Suprapubic skin (tissue), 4 donors: ENCODE measurements around the gene DCAKD. TPM values are rescaled to one million over a fixed set of nuclear protein-coding genes. Genes with fewer than 3 reads are reported as not detected.

Source experiments
- DNase-seq, 2 donors: peaks; one replicate each; pipeline ENCODE4 v3.0.0-alpha.2; 2019; ENCODE audit warnings: low spot score in 2 of 2
- H3K27ac ChIP-seq: fragments of 200-600 bp; sonication (generic); one replicate; pipeline ENCODE4 v1.5.1; 2019
- H3K27me3 ChIP-seq: fragments of 200-600 bp; sonication (generic); one replicate; pipeline ENCODE4 v1.5.1; 2019
- H3K36me3 ChIP-seq: fragments of 200-600 bp; sonication (generic); one replicate; pipeline ENCODE4 v1.5.1; 2019
- H3K4me1 ChIP-seq: fragments of 200-600 bp; sonication (generic); one replicate; pipeline ENCODE4 v1.5.1; 2019
- H3K4me3 ChIP-seq: fragments of 200-600 bp; sonication (generic); one replicate; pipeline ENCODE4 v1.5.1; 2019; ENCODE audit warnings: mild to moderate bottlenecking
- H3K9me3 ChIP-seq: fragments of 200-600 bp; sonication (generic); one replicate; pipeline ENCODE4 v1.5.1; 2019
- CTCF ChIP-seq, 2 donors: fragments of 200-600 bp in 1 of 2; fragments of 450-650 bp in 1 of 2; sonication (generic) in 1 of 2; IDR thresholded peaks; one replicate each; pipeline ENCODE4 v1.5.1; 2016 to 2019; ENCODE audit warnings: antibody characterized with exemption in 2 of 2, mild to moderate bottlenecking in 1 of 2, moderate library complexity in 1 of 2
- EP300 ChIP-seq: sonication (generic); formaldehyde crosslinking; IDR thresholded peaks from one replicate; pipeline ENCODE4 v1.6.1; 2017; ENCODE audit warnings: antibody characterized with exemption
- POLR2A ChIP-seq, 2 donors: fragments of 450-650 bp; IDR thresholded peaks; one replicate each; pipeline ENCODE4 v1.6.1; 2017; ENCODE audit warnings: antibody characterized with exemption in 2 of 2, mild to moderate bottlenecking in 2 of 2, moderate library complexity in 2 of 2
- POLR2AphosphoS5 ChIP-seq, 3 donors: sonication (generic); formaldehyde crosslinking; IDR thresholded peaks; one replicate each; pipeline ENCODE4 v1.6.1; 2017; ENCODE audit warnings: antibody characterized with exemption in 3 of 3
- WGBS: methylation state at CpG from one replicate; pipeline ENCODE4 v1.1.5; 2018; 5-methylcytosine and 5-hydroxymethylcytosine counted together
- total RNA-seq, 4 donors: library from RNA; depleted of rRNA; stranded (reverse); fragments of >200 nt; gene quantifications; one replicate each; pipeline ENCODE4 v1.1.0, GENCODE V29; 2016

The DCAKD gene
- total RNA-seq, 4 donors from 2014 or later, result 49.1 to 68.5 (median 60.9) TPM

- Histone ChIP-seq H3K27ac (peak overlapping the region; percentile 45), H3K4me1 (peaks cover 31% of the 10 kb centered on the region), H3K9me3 (no peaks in the 10 kb centered on the region), H3K36me3 (peaks cover 90% of the 10 kb centered on the region), H3K4me3 (no peak overlapping the region), H3K27me3 (no peaks in the 10 kb centered on the region)
- no peak for TF ChIP-seq EP300
- TF ChIP-seq POLR2AphosphoS5 (IDR thresholded peaks at IDR 0.05), result no peak
- TF ChIP-seq CTCF (IDR thresholded peaks at IDR 0.05), result no peak
- TF ChIP-seq POLR2A (IDR thresholded peaks at IDR 0.05), result no peak
- no peak for DNase-seq
- 76% methylated on average over 5 of the region's 5 CpGs for WGBS
Measured at GRCh38 chr17:45087978-45088377, 36.5 kb upstream of the DCAKD start.

GRCh38 chr17:45087504-45087975, 36.1 kb upstream of the DCAKD start:
- 34% methylated on average over 3 of the region's 3 CpGs for WGBS
- Histone ChIP-seq H3K27ac (peak overlapping the region; percentile 45), H3K4me3 (no peak overlapping the region), H3K4me1 (peaks cover 27% of the 10 kb centered on the region), H3K9me3 (no peaks in the 10 kb centered on the region), H3K27me3 (no peaks in the 10 kb centered on the region), H3K36me3 (peaks cover 94% of the 10 kb centered on the region)
- no peak for DNase-seq
- TF ChIP-seq CTCF (IDR thresholded peaks at IDR 0.05), result no peak
- no peak for TF ChIP-seq EP300
- no peak for TF ChIP-seq POLR2A (IDR thresholded peaks at IDR 0.05)
- TF ChIP-seq POLR2AphosphoS5 (IDR thresholded peaks at IDR 0.05), result no peak

GRCh38 chr17:45086865-45087503, 35.6 kb upstream of the DCAKD start:
- Histone ChIP-seq H3K4me3 (no peak overlapping the region), H3K27me3 (no peaks in the 10 kb centered on the region), H3K4me1 (peaks cover 21% of the 10 kb centered on the region), H3K36me3 (peaks cover 96% of the 10 kb centered on the region), H3K27ac (peak overlapping the region; percentile 45), H3K9me3 (no peaks in the 10 kb centered on the region)
- TF ChIP-seq CTCF (IDR thresholded peaks at IDR 0.05) (no peak), POLR2A (IDR thresholded peaks at IDR 0.05) (no peak), POLR2AphosphoS5 (IDR thresholded peaks at IDR 0.05) (no peak), EP300 (no peak)
- no peak for DNase-seq
- WGBS, result 81% methylated on average over 6 of the region's 6 CpGs

GRCh38 chr17:45086391-45086790, 35.0 kb upstream of the DCAKD start:
- Histone ChIP-seq H3K4me1 (peaks cover 15% of the 10 kb centered on the region), H3K9me3 (no peaks in the 10 kb centered on the region), H3K27me3 (no peaks in the 10 kb centered on the region), H3K27ac (no peak overlapping the region), H3K36me3 (peaks cover 98% of the 10 kb centered on the region), H3K4me3 (no peak overlapping the region)
- no peak for DNase-seq
- TF ChIP-seq CTCF (IDR thresholded peaks at IDR 0.05) (no peak), EP300 (no peak), POLR2A (IDR thresholded peaks at IDR 0.05) (no peak), POLR2AphosphoS5 (IDR thresholded peaks at IDR 0.05) (no peak)
- WGBS, result 90% methylated on average over 4 of the region's 4 CpGs

GRCh38 chr17:45081047-45081703, 29.7 kb upstream of the DCAKD start:
- H3K36me3 ChIP-seq, result peaks cover 63% of the 10 kb centered on the region
- H3K27ac ChIP-seq, result peak overlapping the region; percentile 18
- no peaks in the 10 kb centered on the region for H3K27me3 ChIP-seq
- peaks cover 16% of the 10 kb centered on the region for H3K4me1 ChIP-seq
- no peak for DNase-seq
- no peaks in the 10 kb centered on the region for H3K9me3 ChIP-seq
- 79% methylated on average over 6 of the region's 6 CpGs for WGBS
- H3K4me3 ChIP-seq, result no peak overlapping the region
- no peak for TF ChIP-seq CTCF (IDR thresholded peaks at IDR 0.05)
